IPS DF 4.7 (cell line): Measurements from ENCODE around the gene SLCO2B1.
A peak's percentile ranks its signal among the peaks of the same experiment; 100 is the strongest.

Source experiments
- DNase-seq: peaks from one replicate; pipeline ENCODE4 v3.0.0-alpha.2; 2013; ENCODE audit warnings: low spot score; ENCODE audit errors: extremely low read depth

The SLCO2B1 gene

DNA sequence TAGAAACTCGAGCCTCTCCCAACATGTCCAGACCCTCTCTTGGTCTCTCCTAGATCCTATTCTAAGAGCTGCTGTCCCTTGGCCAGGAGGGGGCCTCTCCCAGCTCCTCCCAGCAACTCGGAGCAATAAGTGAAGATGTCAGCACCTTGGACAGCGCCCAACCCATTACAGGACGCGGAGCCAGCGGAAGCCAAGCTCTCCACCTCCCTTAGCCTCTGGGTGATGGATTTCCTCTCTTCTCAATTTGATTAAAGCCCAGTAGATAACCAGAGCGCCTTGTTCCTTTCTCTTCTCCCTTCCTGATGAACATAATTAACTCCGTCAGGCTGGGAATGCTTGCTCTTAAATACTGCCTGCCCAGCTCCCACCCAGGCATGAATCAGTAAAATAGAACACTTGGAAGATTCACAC, 63.5 kb downstream of the SLCO2B1 start:
- DNase-seq: peak; percentile 58

DNA sequence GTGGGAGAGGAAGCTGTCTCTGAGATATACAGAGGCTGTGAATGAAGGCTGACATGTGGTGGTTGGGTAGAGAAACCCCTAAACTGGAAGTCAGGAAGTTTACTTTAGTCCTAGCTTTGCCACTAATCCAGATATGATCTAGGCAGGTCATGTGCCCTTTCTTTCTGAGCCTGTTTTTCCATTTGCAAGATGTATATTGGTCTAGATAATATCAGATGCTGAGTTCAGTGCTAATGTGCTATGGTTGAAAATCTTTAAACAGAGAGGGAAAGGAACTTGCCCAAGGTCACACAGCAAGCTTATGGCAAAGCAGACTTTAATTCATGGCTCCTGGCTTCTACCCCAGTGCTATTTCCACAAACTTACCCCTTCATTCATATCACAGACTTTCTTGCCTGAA, 63.9 kb downstream of the SLCO2B1 start:
- no peak for DNase-seq

DNA sequence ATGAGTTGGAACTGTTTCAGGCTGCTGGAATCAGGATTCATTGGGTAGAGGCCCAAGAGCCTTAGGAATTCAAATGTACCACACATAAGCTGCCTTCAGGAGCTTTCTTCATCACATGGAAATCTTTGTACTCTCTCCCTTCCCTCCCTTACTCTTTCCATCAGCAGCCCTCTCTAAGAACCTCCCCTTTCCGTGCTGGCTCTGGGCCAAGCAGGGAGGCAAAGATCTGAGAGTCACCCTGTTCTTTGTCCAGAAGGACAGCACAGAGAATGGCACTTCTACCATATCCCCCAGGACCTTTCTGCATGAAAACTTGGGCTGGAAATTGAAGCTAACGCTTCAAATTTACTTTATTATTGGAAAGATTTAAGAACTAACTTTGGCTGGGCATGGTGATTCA, 69.0 kb downstream of the SLCO2B1 start:
- no peak for DNase-seq

DNA sequence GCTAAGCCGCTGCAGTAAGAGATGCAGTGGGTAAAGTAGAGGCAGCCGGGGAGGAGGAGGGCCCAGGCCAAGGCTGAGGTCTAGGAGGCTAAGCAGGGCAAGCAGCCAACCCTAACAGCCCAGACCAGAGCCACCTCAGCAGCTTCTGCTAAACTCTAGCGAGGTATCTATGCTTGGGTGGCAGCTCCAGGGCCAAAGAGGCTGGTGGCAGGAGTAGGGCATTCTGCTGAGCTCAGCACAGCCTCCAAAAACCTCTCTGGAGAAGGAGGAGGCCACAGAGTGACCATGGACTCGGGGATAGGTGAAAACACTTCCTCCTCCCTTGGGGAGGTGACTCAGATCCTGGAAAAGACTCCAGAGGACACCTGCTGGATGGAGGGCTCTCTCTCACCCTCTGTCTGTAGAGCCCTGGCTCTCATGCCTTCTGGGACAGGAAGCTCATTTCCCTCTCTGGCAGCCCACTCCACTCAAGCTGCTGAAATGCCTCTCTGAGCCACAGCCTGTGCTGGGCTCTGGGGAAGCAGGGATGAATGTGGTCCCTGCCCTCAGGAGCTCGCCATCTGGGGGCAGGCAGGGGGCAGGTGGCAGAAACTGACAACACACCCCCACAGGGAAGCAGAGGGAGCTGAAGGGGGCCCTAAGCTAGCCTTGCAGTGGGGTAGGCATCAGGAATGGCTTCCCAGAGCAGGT, 73.2 kb downstream of the SLCO2B1 start:
- DNase-seq: no peak

DNA sequence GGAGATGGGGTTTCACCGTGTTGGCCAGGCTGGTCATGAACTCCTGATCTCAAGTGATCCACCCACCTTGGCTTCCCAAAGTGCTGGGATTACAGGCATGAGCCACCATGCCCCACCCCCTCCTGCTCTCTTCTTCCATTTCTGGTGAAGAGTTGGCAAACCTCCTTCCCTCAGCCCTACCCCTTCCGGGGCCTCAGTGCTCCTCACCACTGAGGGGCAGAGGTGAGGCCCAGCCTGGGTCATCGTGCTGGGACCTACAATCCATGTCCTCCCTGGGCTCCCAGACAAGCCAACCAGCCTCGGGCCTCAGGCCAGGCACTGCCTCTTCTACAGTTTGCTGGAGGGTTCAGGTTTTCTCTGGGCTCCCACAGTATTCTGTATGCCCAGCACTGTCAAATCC, 74.9 kb downstream of the SLCO2B1 start:
- DNase-seq: no peak

DNA sequence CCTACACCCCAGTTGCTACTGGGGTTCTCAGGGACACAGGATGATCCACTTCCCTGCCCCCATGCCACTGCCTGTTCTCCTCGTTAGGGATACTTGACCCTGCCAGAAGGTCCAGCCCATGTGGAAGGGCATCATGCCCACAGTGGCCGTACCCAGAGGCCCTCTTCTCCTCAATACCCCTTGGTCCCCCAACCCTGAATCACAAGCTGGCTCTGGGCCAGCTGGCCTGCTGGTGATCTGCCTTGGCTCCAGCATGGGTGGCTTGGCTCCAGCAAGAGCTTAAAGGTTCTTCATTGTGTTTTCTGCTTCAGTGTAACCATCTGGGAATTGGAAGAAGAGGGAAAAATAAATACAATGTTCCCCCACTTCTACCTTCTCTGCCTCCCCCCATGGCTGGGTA, 78.6 kb downstream of the SLCO2B1 start:
- DNase-seq: no peak

DNA sequence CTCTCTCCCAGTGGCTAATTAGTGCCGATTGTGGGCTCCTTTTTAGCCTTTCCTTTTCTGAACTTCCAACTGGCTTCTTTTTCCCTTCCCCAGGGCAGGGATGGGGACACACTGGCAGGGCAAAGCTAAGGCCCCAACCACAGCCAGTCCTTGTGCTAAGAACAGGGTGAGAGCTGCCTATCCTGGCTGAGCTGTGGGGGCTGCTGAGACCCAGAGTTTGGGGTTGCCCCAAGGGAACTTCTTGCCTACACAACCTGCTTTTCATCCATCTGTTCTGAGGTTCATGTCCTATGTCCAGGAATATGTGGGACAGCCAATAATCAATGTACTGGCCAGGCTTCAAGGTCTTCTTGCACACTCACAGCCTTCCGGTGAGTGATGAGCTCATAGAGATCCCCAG, 79.7 kb downstream of the SLCO2B1 start:
- DNase-seq: no peak

DNA sequence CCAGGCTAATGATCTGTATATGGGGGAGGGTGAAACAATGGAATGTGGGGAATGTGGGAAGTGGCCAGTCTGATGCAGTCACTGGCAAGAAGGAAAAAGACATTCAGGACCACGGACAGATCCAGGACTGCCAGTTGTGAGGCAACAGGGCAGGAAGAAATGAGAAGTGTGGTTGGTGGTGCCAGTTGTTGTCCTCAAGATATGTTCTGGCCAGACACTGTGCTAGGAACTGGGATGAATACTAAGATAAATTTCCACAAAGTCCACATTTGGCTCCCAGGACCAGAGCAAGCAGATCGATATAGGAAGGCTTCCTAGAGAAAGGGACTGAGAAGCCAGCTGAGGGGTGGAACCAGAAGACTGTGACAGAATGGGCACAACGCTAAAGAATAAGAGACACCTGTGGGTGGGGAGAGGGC, 82.9 kb downstream of the SLCO2B1 start:
- DNase-seq: no peak

DNA sequence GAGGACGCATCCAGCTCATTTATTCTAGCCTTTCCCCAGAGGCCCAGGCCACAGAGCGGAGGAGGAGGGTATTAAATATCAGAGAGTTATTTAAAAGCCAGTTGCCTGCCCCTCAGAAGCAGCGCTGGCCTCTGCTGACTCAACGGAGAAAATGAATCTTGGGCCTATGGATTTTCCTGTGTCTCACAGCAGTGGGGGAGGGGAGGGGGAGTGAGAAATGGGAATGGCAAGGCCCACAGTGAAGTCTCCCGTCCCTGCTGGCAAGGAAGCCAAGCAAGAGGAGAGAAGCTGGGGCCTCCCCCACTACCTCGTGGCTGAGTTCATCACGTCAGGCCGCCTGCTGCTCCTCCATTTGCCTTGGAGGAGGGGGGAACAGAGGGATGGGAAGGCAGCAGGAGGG, 85.2 kb downstream of the SLCO2B1 start:
- DNase-seq: no peak

DNA sequence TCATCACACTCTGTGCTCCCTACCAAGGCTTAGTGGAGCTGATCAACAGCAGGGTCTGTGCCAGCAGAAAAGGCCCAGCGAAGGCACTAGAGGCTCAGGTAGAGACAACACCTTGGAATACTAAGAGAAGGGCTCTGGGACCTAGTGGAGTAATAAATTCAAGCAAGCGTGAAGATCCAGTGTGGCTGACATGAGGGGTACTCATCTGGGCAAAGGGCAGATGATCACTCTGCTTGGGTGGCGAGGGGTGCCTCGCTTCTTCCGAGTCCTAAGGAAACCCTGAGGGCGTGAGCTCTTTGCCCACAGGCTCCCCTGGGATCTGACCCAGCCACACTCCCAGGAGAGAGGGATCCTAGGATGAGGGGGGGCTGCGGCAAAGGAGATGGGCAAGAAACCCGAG, 86.1 kb downstream of the SLCO2B1 start:
- no peak for DNase-seq

DNA sequence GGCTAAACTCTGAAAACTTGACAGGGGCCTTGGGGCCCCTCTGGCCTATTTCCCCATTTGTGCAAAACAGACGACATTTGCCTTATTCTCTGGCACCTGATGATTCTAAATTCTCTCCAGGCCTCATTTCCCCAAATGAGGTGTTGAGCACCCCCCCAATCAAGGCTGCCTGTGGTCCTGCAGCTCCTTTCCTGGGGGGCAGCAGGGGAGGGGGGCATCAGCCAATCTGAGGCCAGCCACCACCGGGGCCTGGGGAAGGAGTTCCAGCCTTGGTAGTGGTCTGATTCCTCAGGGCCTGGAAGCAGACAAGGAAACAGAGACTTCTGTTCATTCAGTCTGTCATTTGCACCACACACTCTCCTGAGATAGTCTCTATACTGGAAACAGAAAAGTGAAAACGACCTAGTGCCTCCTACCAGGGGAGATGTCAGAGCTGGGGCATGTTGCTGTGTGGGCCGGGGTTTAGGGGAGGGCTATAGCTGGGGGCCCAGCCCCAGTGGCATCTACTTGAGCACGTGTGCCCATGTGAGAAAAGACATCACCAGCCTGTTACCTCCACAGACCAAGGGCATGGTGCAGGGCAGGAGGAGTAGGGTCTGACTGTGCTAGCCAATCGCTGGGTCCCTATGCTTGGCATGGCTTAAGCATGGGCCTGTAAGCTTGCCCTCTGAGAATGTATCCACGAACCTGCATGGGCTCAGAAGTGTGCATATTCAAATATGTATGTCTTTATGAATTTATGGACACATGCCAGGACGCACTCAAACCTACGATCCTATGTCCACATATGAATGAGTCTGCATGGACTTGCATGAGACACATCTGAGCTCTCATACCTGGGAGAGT, 87.9 kb downstream of the SLCO2B1 start:
- DNase-seq: no peak

DNA sequence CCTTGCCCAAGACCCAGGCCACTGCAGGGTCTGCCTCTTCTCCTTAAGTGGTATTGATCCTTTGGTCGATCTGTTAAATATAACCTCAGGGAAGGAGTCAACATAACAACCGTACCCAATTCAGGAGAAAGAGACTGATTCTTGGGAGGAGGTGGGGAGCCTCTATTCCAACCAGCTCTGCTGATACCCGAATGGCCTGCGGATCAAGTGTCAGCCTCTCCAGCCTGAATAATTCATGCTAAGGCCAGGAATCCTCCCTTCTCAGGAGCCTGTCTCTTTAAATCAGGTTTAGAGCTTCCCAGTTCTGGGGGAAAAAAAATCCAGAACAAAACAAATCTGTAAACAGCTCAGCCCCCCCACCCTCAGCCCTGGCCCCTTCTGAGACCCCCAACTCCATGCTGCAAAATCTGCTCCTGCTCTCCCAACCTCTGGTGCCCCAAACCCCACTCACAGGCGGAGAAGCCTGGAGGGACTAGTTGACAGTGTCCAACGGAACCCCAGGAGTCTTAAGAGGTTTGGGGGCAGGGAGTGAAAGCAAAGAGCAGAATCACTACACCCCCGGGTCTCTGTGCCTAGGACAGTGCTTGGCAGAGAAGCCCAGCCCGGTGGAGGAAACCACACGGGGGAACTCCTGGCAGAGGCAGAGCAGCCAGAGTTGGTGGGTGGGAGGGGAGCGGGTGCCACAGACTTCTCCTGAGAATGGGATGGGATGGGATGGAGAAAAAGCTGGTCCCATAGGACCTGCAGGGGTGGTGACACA, 88.8 kb downstream of the SLCO2B1 start:
- DNase-seq: no peak

DNA sequence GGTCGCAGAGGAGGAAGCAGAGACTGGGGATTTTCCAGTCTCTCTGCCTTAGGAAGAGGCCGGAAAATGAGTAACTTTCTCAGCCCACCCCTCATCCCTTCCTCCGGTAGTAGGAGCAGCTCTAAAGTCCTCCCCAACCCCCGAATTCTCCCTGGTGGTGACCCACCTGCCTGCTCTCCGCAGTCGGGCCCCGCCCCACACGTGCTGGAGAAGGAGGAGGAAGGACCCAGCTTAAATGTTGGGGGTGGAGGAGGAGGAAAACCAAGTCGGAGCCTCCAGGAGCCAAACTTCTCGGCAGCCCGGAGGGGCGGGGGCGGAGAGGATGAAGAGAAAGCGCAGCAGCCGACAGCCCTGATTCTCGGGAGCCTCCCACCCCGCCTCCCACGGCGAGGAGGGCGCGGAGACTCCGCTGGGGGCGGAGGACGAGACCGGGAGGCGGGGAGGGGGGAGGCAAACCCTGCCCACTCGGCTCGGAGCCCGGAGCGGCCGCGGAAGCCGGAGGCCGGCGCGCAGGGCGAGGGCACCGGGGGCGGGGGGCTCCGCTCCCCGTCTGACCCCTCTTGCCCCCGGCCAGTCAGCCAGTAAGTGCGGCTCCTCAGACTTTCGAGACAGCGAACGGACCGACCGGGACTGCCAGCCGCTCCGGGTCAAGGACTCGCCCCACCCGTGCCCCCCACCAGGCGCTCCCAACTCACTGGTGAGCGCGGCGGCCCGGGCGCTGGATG, 89.6 kb downstream of the SLCO2B1 start, which contains the start of gene TPBGL:
TPBGL (plus strand) TSS at position 464 of the 725 bp plus-strand sequence. CDS start 276 bp downstream, outside the sequence.
- no peak for DNase-seq

DNA sequence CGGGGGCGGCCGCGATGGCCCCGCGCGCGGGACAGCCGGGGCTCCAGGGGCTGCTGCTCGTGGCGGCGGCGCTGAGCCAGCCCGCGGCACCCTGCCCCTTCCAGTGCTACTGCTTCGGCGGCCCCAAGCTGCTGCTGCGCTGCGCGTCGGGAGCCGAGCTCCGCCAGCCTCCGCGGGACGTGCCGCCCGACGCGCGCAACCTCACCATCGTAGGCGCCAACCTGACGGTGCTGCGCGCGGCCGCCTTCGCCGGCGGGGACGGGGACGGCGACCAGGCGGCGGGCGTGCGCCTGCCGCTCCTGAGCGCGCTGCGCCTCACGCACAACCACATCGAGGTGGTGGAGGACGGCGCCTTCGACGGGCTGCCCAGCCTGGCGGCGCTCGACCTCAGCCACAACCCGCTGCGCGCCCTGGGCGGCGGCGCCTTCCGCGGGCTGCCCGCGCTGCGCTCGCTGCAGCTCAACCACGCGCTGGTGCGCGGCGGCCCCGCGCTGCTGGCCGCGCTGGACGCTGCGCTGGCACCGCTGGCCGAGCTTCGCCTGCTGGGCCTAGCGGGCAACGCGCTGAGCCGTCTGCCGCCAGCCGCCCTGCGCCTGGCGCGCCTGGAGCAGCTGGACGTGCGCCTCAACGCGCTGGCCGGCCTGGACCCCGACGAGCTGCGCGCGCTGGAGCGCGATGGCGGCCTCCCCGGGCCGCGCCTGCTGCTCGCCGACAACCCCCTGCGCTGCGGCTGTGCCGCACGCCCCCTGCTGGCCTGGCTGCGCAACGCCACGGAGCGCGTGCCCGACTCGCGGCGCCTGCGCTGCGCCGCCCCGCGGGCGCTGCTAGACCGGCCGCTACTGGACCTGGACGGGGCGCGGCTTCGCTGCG, 90.4 kb downstream of the SLCO2B1 start:
- no peak for DNase-seq

DNA sequence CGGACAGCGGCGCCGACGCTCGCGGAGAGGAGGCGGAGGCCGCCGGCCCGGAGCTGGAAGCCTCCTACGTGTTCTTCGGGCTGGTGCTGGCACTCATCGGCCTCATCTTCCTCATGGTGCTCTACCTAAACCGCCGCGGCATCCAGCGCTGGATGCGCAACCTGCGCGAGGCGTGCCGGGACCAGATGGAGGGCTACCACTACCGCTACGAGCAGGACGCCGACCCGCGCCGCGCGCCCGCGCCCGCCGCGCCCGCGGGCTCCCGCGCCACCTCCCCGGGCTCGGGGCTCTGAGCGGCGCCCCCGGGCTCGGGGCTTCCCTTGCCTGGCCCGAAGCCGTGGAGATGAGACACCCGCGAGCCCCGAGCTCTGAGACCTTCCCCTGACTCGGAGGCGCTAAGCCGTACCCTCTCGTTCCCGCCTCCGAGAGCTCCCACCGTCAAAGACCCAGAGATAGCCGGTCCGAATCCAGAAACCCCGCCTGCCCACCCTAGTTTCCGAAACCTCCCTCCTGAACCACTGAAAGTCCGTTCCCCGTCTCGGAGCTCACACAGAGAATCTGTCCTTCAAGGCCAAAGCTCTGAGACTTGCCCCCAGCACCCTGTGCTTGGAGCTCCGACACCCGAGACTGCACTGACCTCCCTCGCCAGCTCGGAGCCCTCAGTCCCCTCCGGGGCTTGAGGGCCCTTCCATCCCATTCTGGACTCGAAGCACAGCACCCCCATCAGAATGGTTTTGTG, 91.2 kb downstream of the SLCO2B1 start:
- DNase-seq: no peak

DNA sequence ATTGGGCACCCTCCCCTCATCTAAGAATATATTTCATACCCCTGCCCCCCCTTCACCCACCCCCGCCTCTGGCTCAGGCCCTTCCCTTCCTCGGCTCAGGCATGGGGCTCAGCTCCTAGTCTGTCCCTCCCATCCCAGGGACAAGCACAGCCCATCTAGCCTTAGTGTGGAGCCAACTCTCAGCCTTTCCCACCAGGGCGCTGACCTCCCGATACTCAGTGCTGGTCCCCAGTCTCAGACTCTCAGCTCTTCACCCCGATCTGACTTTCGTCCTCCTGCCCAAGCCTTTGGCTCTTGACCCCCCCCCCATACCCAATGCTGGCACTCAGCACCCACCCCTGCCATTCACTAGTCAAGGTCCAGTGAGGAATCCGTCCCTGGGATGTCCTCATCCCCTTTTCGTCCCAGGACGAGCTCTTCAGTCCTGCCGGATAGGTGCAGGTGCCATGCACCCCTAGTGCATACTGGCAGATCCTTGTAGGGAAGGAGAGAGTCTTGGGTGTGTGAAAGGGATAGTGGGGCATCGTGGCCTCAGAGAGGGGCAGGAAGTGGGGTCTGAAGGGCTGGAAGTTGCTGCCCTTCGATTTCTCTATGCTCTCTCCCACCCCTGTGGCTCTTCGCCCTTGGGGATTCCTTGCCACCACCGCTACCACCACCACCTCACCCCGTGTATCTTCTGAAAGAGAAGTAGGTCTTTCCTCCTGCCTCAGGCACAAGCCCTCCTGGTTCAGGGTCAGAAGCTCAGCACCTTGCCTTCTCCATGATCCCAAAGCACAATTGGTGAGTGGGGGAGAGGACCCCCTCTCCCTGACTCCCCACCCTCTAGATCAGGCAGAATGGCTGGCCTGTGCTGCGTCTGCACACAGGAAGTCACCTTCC, 92.1 kb downstream of the SLCO2B1 start:
- DNase-seq: no peak

DNA sequence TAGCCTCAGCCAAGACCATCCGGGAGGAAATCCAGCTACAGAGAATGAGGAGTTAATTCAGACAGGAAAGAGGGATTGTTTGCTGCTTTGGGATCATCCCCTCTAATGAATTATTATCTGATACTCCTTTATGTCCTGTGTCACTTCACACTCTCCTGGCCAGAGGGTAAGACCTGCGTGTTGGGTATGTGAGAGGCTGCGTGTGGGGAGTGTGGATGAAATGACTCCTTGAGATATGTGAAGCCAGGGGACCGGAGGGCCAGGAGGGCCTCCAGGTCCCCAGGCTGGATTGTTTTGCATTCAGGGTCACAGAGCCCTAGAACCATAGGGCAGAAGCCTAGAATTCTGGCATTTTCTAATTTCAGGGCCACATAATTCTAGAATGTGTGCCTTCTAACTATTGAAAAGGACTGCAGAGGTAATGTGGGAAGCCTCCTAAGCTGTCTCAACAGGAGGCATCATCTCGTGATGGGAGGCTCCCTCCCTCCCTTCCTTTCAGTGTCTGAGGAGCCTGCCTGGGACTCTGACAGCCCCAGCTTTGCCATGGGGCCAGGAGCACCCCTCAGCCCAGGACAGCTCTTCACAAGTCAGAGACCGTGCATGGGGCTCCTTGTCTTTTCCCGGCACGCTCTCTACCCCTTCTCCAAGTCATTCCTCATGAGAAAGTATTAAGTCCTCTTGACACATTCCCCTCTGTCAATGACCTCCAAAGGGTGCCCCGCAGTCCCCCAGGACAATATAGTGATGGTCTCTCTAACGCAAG, 93.3 kb downstream of the SLCO2B1 start:
- no peak for DNase-seq
